ENCODE data around the gene PDGFC. TPM values are rescaled to one million over a fixed set of nuclear protein-coding genes. Genes with fewer than 3 reads are reported as not detected.
A peak's percentile ranks its signal among the peaks of the same experiment; 100 is the strongest.

PDGFC gene
- total RNA-seq, 1 experiment from 2014 or later: 5.3 TPM

- ChIA-PET POLR2A (interaction anchor here (0.6 kb wide), 1 partner anchor 42 kb away, joined by 3 read pairs; no protein-coding TSS in a partner anchor), CTCF (no interaction called here)
- ATAC-seq (no peak), DNase-seq (ENCODE audit: low spot score) (no peak)
- Mint-ChIP-seq H3K4me1 (peaks cover 12% of the 10 kb centered on the region), H3K9me3 (no peaks in the 10 kb centered on the region), H3K27me3 (ENCODE audit: low read depth) (no peaks in the 10 kb centered on the region), H3K27ac (no peak overlapping the region), H3K4me3 (no peak overlapping the region), H3K36me3 (no peaks in the 10 kb centered on the region)
- no peak for TF ChIP-seq ZNF232 (CRISPR knock-in tag; IDR thresholded peaks at IDR 0.05)
- no peak for TF ChIP-seq NR2C2 (CRISPR knock-in tag; IDR thresholded peaks at IDR 0.05)
- TF ChIP-seq E2F1 (CRISPR knock-in tag; IDR thresholded peaks at IDR 0.05): no peak
Observed at GRCh38 chr4:157010630-157011029, 39.0 kb upstream of the PDGFC start.

- CTCF ChIA-PET: no interaction called here
- ATAC-seq: no peak
- no peak for DNase-seq (ENCODE audit: low spot score)
Observed at GRCh38 chr4:157005831-157006230, 34.2 kb upstream of the PDGFC start.

GRCh38 chr4:157005193-157005592 is 33.6 kb upstream of the PDGFC start:
- ChIA-PET POLR2A (no interaction called here), CTCF (no interaction called here)
- H3K9me3 Mint-ChIP-seq: no peaks in the 10 kb centered on the region
- H3K27me3 Mint-ChIP-seq (ENCODE audit: low read depth): no peaks in the 10 kb centered on the region
- ATAC-seq (no peak), DNase-seq (ENCODE audit: low spot score) (no peak)
- no peak overlapping the region for H3K4me3 Mint-ChIP-seq
- no peaks in the 10 kb centered on the region for H3K4me1 Mint-ChIP-seq
- H3K27ac Mint-ChIP-seq: no peak overlapping the region
- H3K36me3 Mint-ChIP-seq: no peaks in the 10 kb centered on the region
- TF ChIP-seq RELA (CRISPR knock-in tag; IDR thresholded peaks at IDR 0.05; ENCODE audit: borderline replicate concordance) (no peak), AFF4 (CRISPR knock-in tag; IDR thresholded peaks at IDR 0.05; ENCODE audit: borderline replicate concordance) (no peak), HMGXB4 (CRISPR knock-in tag; IDR thresholded peaks at IDR 0.05) (no peak), RORB (CRISPR knock-in tag; IDR thresholded peaks at IDR 0.05) (no peak), ZNF425 (CRISPR knock-in tag; conservative IDR thresholded peaks at IDR 0.05) (no peak), MLX (CRISPR knock-in tag; IDR thresholded peaks at IDR 0.05) (no peak)

More at GRCh38 chr4:157005831-157006230, 34.2 kb upstream of the PDGFC start:
- Mint-ChIP-seq H3K27ac (no peak overlapping the region), H3K9me3 (no peaks in the 10 kb centered on the region), H3K27me3 (ENCODE audit: low read depth) (no peaks in the 10 kb centered on the region), H3K36me3 (no peaks in the 10 kb centered on the region), H3K4me3 (no peak overlapping the region), H3K4me1 (no peaks in the 10 kb centered on the region)
- no peak for TF ChIP-seq IRF1 (CRISPR knock-in tag; IDR thresholded peaks at IDR 0.05)
- no peak for TF ChIP-seq FOXP4 (CRISPR knock-in tag; IDR thresholded peaks at IDR 0.05)
- peak; percentile 100 for TF ChIP-seq HMGA2 (CRISPR knock-in tag; IDR thresholded peaks at IDR 0.05)
- TF ChIP-seq ZNF232 (CRISPR knock-in tag; IDR thresholded peaks at IDR 0.05): no peak
- TF ChIP-seq E2F1 (CRISPR knock-in tag; IDR thresholded peaks at IDR 0.05): no peak
- no peak for TF ChIP-seq FOXJ3 (CRISPR knock-in tag; IDR thresholded peaks at IDR 0.05; ENCODE audit: borderline replicate concordance)
- POLR2A ChIA-PET: no interaction called here

All from WTC11 (cell line).